PC-9 (cell line): Measurements from ENCODE around the gene TOM1L2. TPM values are rescaled to one million over a fixed set of nuclear protein-coding genes. Genes with fewer than 3 reads are reported as not detected.

Source experiments
- BruUV-seq: library from RNA; stranded (reverse); fragments of 400-500 nt; replicated peaks from 2 replicates; lab custom pipeline; 2021; lab: Mats Ljungman, UMichigan
- CTCF ChIA-PET: fragments of 300-600 bp; sonication (Branson Sonifier 250); formaldehyde crosslinking; loops from one replicate; lab custom pipeline; 2022; ENCODE audit warnings: antibody characterized with exemption; lab: Charles Lee
- POLR2A ChIA-PET: fragments of 300-600 bp; sonication (Branson Sonifier 250); formaldehyde crosslinking; loops from one replicate; lab custom pipeline; 2022; ENCODE audit warnings: antibody characterized with exemption; ENCODE audit not compliant: unreplicated experiment; lab: Charles Lee
- DNase-seq, 2 experiments: peaks; one replicate each; pipeline versions ENCODE4 v3.0.0 to v3.0.0-alpha.2; 2015 to 2022; ENCODE audit warnings: mixed read lengths in 1 of 2
- H2AFZ ChIP-seq: fragments of 200-600 bp; sonication (generic); 2 replicates; pipeline ENCODE4 v1.8.1; 2017; ENCODE audit warnings: antibody characterized with exemption
- H3F3A ChIP-seq: fragments of 200-600 bp; sonication (generic); 2 replicates; pipeline ENCODE4 v1.8.1; 2017; ENCODE audit warnings: antibody characterized with exemption, mild to moderate bottlenecking, low read depth; ENCODE audit not compliant: insufficient read depth
- H3K27ac ChIP-seq: fragments of 200-600 bp; sonication (generic); 2 replicates; pipeline ENCODE4 v1.6.1; 2016; ENCODE audit warnings: mixed run types
- H3K27me3 ChIP-seq: fragments of 200-600 bp; sonication (generic); 2 replicates; pipeline ENCODE4 v1.6.1; 2016; ENCODE audit warnings: low read depth, mixed run types; ENCODE audit not compliant: insufficient read depth
- H3K36me3 ChIP-seq: fragments of 200-600 bp; sonication (generic); 2 replicates; pipeline ENCODE4 v1.6.1; 2016; ENCODE audit warnings: low read depth, mixed run types
- H3K4me1 ChIP-seq: fragments of 200-600 bp; sonication (generic); replicated peaks from 2 replicates; pipeline ENCODE4 v1.6.1; 2016; ENCODE audit warnings: mixed run types; ENCODE audit not compliant: insufficient read depth
- H3K4me2 ChIP-seq: fragments of 200-600 bp; sonication (generic); 2 replicates; pipeline ENCODE4 v1.6.1; 2017; ENCODE audit warnings: mixed run types
- H3K4me3 ChIP-seq: fragments of 200-600 bp; sonication (generic); 2 replicates; pipeline ENCODE4 v1.6.1; 2016; ENCODE audit warnings: mixed run types
- H3K79me2 ChIP-seq: fragments of 200-600 bp; sonication (generic); 2 replicates; pipeline ENCODE4 v1.6.1; 2017; ENCODE audit warnings: low read depth, mixed run types
- H3K9me2 ChIP-seq: fragments of 200-600 bp; sonication (generic); 2 replicates; pipeline ENCODE4 v1.8.1; 2017; ENCODE audit warnings: mild to moderate bottlenecking; ENCODE audit not compliant: insufficient read depth
- H3K9me3 ChIP-seq: fragments of 200-600 bp; sonication (generic); 2 replicates; pipeline ENCODE4 v1.8.1; 2016; ENCODE audit warnings: low read depth; ENCODE audit not compliant: insufficient read depth
- H4K20me1 ChIP-seq: fragments of 200-600 bp; sonication (generic); 2 replicates; pipeline ENCODE4 v1.8.1; 2017; ENCODE audit not compliant: insufficient read depth
- CTCF ChIP-seq: fragments of 200-600 bp; sonication (generic); conservative IDR thresholded peaks from 2 replicates; pipeline ENCODE4 v1.6.1; 2017; ENCODE audit warnings: mixed run types, antibody characterized with exemption, mild to moderate bottlenecking, moderate library complexity
- EZH2 ChIP-seq: fragments of 200-600 bp; sonication (generic); IDR thresholded peaks from 2 replicates; pipeline ENCODE4 v1.8.0; 2017; ENCODE audit warnings: antibody characterized with exemption, low read depth
- intact Hi-C: fragments of 100-400 bp; cut with micrococcal nuclease; formaldehyde crosslinking; loops from one replicate; pipeline ENCODE4 v1.10.0; 2022; ENCODE audit not compliant: unreplicated experiment
- total RNA-seq: library from RNA; stranded (reverse); gene quantifications from 2 replicates; pipeline ENCODE4 v1.2.3, GENCODE V29; 2021

TOM1L2 gene
- total RNA-seq, 1 experiment from 2014 or later, result 68.5 TPM

DNA sequence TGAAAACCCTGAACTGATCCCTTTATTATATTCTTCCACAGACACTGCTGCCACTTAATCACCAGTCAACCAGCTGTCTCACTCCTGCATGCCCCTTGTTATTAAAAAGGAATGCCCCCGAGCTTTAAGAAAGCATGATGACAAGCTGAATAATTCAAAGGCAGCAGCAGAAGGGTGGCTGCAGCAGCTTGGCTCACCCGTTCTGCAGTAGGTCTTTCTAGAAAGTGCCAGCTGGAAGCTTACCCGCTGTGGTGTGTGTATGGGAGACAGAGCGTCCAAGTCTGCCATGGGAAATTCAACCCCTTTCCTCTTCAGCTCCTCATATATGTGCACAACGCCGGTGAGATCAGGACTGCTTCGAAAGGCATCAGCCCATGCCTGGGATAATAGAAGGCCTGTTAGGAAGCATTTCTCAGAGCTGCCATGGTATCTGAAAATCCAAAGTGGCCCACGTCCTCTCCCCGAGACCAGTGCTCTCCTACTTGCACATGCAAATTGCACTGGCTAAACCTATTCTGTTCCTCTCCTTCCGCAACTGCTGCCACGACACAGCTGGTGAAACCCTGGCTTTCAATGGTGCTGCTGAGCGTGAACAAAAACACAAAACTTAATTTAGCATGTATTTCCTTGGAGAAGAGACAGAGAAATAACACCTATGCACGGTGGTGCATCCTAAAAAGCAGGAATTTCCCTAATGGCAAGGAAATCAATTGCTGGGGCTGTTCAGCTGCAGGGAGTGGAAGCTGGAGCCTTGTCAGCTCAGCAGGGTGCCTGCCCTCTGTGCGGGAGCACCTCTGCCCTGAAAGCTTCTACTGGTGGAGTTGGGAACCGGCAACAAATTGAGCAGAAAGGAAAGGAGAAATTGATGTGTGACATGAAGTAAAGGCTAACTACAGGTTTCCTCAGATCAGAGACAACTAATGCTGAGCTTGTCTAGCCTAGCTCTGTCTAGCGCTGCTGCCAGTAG, 87.5 kb downstream of the TOM1L2 start:
- Histone ChIP-seq H3F3A (no peaks in the 10 kb centered on the region), H4K20me1 (no peaks in the 10 kb centered on the region), H3K9me3 (no peaks in the 10 kb centered on the region), H3K4me1 (no peaks in the 10 kb centered on the region), H3K4me2 (no peak overlapping the region), H3K79me2 (no peaks in the 10 kb centered on the region), H3K27ac (no peak overlapping the region), H3K4me3 (no peak overlapping the region), H3K27me3 (no peaks in the 10 kb centered on the region), H3K36me3 (no peaks in the 10 kb centered on the region), H2AFZ (no peak overlapping the region), H3K9me2 (no peaks in the 10 kb centered on the region)
- ChIA-PET CTCF (interaction anchor here (0.5 kb wide), 1 partner anchor 32 kb away, joined by 16 read pairs; no protein-coding TSS in a partner anchor), POLR2A (no interaction called here)
- no TSS peak for BruUV-seq
- intact Hi-C loops, result no loop called here
- DNase-seq, result no peak
- TF ChIP-seq EZH2 (no peak), CTCF (no peak)

DNA sequence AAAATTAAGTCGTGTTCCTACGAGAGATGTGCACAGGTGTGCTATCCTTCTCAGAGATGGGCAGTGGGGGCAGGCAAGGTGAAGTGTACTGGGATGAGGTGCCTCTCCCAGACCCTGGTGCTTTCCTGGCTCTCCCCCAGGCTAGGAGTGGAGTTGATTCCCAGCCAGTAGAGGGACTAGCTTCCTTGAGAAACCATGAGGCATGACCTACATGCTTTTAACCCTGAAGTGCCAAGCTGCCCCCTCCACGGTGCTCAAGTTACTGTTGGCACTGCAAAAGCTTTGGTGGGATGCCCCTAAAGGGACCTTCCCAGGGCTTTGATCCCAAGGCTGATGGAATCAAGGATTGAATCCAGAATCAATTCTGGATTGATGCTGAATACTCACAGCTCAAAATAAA, 88.4 kb downstream of the TOM1L2 start:
- ChIA-PET POLR2A (no interaction called here), CTCF (no interaction called here)
- Histone ChIP-seq H4K20me1 (no peaks in the 10 kb centered on the region), H2AFZ (no peak overlapping the region), H3K27ac (no peak overlapping the region), H3K4me1 (no peaks in the 10 kb centered on the region), H3K36me3 (no peaks in the 10 kb centered on the region), H3K9me2 (no peaks in the 10 kb centered on the region), H3F3A (no peaks in the 10 kb centered on the region), H3K27me3 (no peaks in the 10 kb centered on the region), H3K4me2 (no peak overlapping the region), H3K4me3 (no peak overlapping the region), H3K9me3 (no peaks in the 10 kb centered on the region), H3K79me2 (no peaks in the 10 kb centered on the region)
- BruUV-seq, result no TSS peak
- no peak for DNase-seq
- TF ChIP-seq CTCF (no peak), EZH2 (no peak)
- intact Hi-C loops, result no loop called here

DNA sequence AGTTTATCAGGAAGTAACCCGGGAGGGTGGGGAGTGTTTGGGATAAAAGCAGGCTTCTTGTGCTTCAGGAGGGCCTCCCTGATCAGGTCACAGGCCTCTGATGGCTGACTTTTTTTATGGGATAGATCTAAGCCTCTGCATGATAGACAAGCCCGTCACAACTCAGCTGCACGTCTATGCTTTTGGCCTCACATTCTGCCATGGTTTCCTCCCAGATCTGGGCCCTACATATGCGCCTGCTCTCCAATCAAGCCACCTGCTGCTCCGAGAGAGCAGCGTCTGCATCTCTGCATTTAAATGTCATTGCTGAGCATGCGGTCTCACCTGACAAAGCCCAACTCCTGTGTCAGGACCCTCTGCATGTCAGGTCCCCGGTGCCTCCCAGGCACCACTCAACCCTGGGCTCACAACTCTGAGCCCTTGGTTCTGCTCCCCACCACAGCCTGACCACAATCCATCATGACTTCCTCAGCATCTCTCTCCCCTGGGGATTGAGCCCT, 90.1 kb downstream of the TOM1L2 start:
- Histone ChIP-seq H4K20me1 (no peaks in the 10 kb centered on the region), H3K9me2 (no peaks in the 10 kb centered on the region), H3K4me2 (no peak overlapping the region), H3K27me3 (no peaks in the 10 kb centered on the region), H2AFZ (no peak overlapping the region), H3K36me3 (no peaks in the 10 kb centered on the region), H3K9me3 (no peaks in the 10 kb centered on the region), H3K27ac (no peak overlapping the region), H3K4me3 (no peak overlapping the region), H3K4me1 (no peaks in the 10 kb centered on the region), H3F3A (no peaks in the 10 kb centered on the region), H3K79me2 (no peaks in the 10 kb centered on the region)
- TF ChIP-seq CTCF (no peak), EZH2 (no peak)
- ChIA-PET CTCF (no interaction called here), POLR2A (no interaction called here)
- BruUV-seq, result no TSS peak
- intact Hi-C loops, result no loop called here
- no peak for DNase-seq
